ENCODE data around the gene BIRC2.

DNA sequence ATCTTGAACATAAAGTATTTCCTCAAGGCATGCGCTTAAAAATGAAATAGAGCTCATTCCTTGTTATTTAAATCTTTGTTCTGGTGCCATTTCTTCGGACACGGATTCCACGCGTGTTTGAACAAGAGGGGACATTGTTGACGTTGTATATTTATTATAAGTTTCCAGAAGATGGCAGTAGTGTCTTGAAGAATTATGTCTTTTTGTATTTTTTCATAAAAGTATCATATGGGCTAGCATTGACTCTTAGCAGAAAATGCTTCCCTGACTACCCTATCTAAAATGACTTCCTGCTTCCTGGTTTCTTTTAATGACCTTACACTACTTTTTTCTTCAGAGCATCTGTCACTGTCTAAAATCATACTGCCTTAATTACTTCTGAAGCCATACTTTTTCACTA is 20.4 kb downstream of the BIRC2 start:
- no peak for TF ChIP-seq CTCF (IDR thresholded peaks at IDR 0.05)
- TF ChIP-seq POLR2A (IDR thresholded peaks at IDR 0.05): no peak

All from testis (tissue), 2 donors.